Measurements from ENCODE around the gene TCF4. TPM values are rescaled to one million over a fixed set of nuclear protein-coding genes. Genes with fewer than 3 reads are reported as not detected.

Gene TCF4
- total RNA-seq, 1 experiment from 2014 or later, result 143 TPM

- no peaks in the 10 kb centered on the region for H3K36me3 ChIP-seq (ENCODE audit: insufficient read depth, low read length, poor library complexity, severe bottlenecking)
- no peak overlapping the region for H3K4me3 ChIP-seq (ENCODE audit: low read depth, low read length, poor library complexity, severe bottlenecking)
- BruUV-seq (replicated peaks), result no TSS peak
- CTCF ChIA-PET, result no interaction called here
- intact Hi-C loops (cut with micrococcal nuclease; ENCODE audit: unreplicated experiment), result no loop called here
- peaks cover 58% of the 10 kb centered on the region for H3K4me1 ChIP-seq (ENCODE audit: insufficient read depth, low read length, poor library complexity, severe bottlenecking)
- DNase-seq (ENCODE audit: low spot score), result no peak
- TF ChIP-seq EZH2 (IDR thresholded peaks at IDR 0.05; ENCODE audit: borderline replicate concordance, low read depth, low read length, poor library complexity, severe bottlenecking) (no peak), CTCF (conservative IDR thresholded peaks at IDR 0.05; ENCODE audit: low read depth, low read length) (no peak)
- no peaks in the 10 kb centered on the region for H3K27me3 ChIP-seq (replicated peaks; ENCODE audit: insufficient read depth, low read depth, low read length, poor library complexity)
- POLR2A ChIA-PET (ENCODE audit: low non-redundant PET), result no interaction called here
- no peaks in the 10 kb centered on the region for H3K9me3 ChIP-seq (ENCODE audit: low read depth, low read length, poor library complexity, severe bottlenecking)
- no peak overlapping the region for H3K27ac ChIP-seq (ENCODE audit: low read depth, low read length, poor library complexity, severe bottlenecking)
These were observed 222.7 kb downstream of the TCF4 start for GRCh38 chr18:55365342-55365741.

GRCh38 chr18:55362303-55362702 lies 225.7 kb downstream of the TCF4 start:
- ChIA-PET CTCF (no interaction called here), POLR2A (ENCODE audit: low non-redundant PET) (no interaction called here)
- BruUV-seq (replicated peaks), result no TSS peak
- Histone ChIP-seq H3K27me3 (replicated peaks; ENCODE audit: insufficient read depth, low read depth, low read length, poor library complexity) (no peaks in the 10 kb centered on the region), H3K27ac (ENCODE audit: low read depth, low read length, poor library complexity, severe bottlenecking) (peak overlapping the region; percentile 89), H3K36me3 (ENCODE audit: insufficient read depth, low read length, poor library complexity, severe bottlenecking) (no peaks in the 10 kb centered on the region), H3K9me3 (ENCODE audit: low read depth, low read length, poor library complexity, severe bottlenecking) (no peaks in the 10 kb centered on the region), H3K4me1 (ENCODE audit: insufficient read depth, low read length, poor library complexity, severe bottlenecking) (peaks cover 68% of the 10 kb centered on the region), H3K4me3 (ENCODE audit: low read depth, low read length, poor library complexity, severe bottlenecking) (no peak overlapping the region)
- intact Hi-C loops (cut with micrococcal nuclease; ENCODE audit: unreplicated experiment), result loop anchor here (1.0 to 5.0 kb wide), 2 partner anchors 45 to 128 kb away; no protein-coding TSS in a partner anchor
- DNase-seq (ENCODE audit: low spot score), result peak; percentile 81
- TF ChIP-seq CTCF (conservative IDR thresholded peaks at IDR 0.05; ENCODE audit: low read depth, low read length), result no peak
- no peak for TF ChIP-seq EZH2 (IDR thresholded peaks at IDR 0.05; ENCODE audit: borderline replicate concordance, low read depth, low read length, poor library complexity, severe bottlenecking)

- TF ChIP-seq CTCF (conservative IDR thresholded peaks at IDR 0.05; ENCODE audit: low read depth, low read length) (no peak), EZH2 (IDR thresholded peaks at IDR 0.05; ENCODE audit: borderline replicate concordance, low read depth, low read length, poor library complexity, severe bottlenecking) (no peak)
- CTCF ChIA-PET, result no interaction called here
- Histone ChIP-seq H3K27me3 (replicated peaks; ENCODE audit: insufficient read depth, low read depth, low read length, poor library complexity) (no peaks in the 10 kb centered on the region), H3K27ac (ENCODE audit: low read depth, low read length, poor library complexity, severe bottlenecking) (peak overlapping the region; percentile 89), H3K4me3 (ENCODE audit: low read depth, low read length, poor library complexity, severe bottlenecking) (no peak overlapping the region), H3K4me1 (ENCODE audit: insufficient read depth, low read length, poor library complexity, severe bottlenecking) (peaks cover 68% of the 10 kb centered on the region), H3K9me3 (ENCODE audit: low read depth, low read length, poor library complexity, severe bottlenecking) (no peaks in the 10 kb centered on the region), H3K36me3 (ENCODE audit: insufficient read depth, low read length, poor library complexity, severe bottlenecking) (no peaks in the 10 kb centered on the region)
- intact Hi-C loops (cut with micrococcal nuclease; ENCODE audit: unreplicated experiment), result loop anchor here (1.0 to 5.0 kb wide), 2 partner anchors 46 to 127 kb away; no protein-coding TSS in a partner anchor
- peak; percentile 85 for DNase-seq (ENCODE audit: low spot score)
- POLR2A ChIA-PET (ENCODE audit: low non-redundant PET), result no interaction called here
- TSS peak; percentile 67 for BruUV-seq (replicated peaks)
These were observed 226.3 kb downstream of the TCF4 start for GRCh38 chr18:55361492-55362250.

Data from A673 (cell line).